LoVo (cell line): ENCODE measurements around the gene SGIP1.

Source experiments
- DNase-seq: peaks from one replicate; pipeline ENCODE4 v3.0.0-alpha.2; 2016; ENCODE audit warnings: low spot score

Gene SGIP1

DNA sequence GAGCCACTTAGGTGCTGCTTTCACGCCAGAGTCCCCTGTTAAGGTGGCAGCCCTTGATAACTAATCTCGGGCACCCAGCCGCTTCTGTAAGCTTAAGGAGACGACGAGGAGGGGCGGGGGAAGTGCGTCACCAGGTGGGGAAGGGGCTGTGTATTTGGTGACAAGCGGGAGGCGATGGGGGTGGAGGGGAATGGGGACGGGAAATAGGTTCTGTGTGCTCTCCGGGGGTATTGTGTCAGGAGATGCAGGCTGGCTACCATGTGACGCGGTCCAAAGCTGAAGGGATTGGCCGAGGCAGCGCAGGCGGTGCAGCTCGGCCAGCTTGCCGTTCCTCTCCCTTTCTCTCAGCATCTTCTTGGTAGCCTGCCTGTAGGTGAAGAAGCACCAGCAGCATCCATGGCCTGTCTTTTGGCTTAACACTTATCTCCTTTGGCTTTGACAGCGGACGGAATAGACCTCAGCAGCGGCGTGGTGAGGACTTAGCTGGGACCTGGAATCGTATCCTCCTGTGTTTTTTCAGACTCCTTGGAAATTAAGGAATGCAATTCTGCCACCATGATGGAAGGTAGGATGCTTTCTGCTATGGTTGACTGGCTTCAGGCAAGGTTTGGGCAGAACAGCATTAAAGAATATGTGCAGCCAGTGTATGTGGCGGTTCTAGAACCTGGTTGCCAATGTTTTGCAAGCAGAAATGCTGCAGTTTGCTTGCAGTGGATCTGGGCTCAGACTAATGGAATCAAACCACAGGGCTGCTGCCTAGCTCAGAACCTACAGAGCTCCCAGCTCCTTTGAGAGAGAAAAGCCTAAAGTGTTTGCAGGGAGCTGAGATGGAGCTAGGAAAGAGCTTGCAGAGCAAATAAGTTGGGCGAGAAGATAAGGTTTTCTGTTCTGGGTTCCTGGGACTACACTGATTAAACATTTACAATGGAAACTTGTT, at the start of gene SGIP1:
SGIP1 (plus strand) TSS at position 350 of the 937 bp plus-strand sequence; CDS start at position 556, 206 bp downstream.
- no peak for DNase-seq

DNA sequence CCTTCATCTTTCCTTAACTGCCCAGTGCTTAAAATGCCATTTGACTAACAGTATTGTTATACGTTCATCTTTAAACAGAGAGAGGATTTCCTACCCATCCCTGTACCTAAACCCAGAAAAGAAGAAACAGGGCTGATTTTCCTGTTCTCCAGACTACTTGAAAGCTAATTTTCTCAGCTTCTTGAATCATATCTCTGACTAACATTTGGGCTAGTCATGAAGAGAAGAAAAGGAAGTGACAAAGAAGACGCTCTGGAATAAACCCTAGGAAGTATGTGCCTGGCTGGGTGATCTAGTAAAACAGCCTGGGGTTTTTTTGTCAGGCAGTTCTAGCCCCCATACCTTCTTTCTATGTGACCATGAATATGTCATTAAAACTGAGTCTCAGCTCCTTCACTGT, 44.8 kb upstream of the SGIP1 start:
- no peak for DNase-seq

GRCh38 chr1:66489972-66490601, 43.9 kb upstream of the SGIP1 start:
- no peak for DNase-seq

DNA sequence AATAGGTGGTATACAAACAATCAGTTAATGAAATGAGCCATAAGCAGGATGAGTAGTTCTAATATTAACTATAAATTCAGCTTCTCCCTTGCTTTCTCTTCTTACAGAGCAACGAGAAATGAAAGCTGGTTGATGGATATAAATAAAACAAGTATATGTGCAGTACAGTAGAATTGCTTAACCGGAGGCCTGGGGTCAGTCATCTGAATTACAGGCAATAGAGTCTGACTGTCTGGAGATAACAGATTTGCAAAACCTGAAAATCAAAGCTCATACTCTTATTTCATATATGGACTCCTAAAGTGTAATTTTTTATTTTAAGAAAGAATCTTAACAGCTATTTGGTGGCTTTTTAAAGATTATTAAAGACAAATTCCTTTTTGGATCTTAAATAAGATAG, 43.1 kb upstream of the SGIP1 start:
- no peak for DNase-seq

GRCh38 chr1:66492424-66492823, 41.5 kb upstream of the SGIP1 start:
- no peak for DNase-seq

- DNase-seq = no peak
Measured at GRCh38 chr1:66493731-66494130, 40.2 kb upstream of the SGIP1 start.

GRCh38 chr1:66494482-66494881, 39.5 kb upstream of the SGIP1 start:
- DNase-seq = no peak

- DNase-seq = no peak
Measured at GRCh38 chr1:66495495-66495894, 38.5 kb upstream of the SGIP1 start.

DNA sequence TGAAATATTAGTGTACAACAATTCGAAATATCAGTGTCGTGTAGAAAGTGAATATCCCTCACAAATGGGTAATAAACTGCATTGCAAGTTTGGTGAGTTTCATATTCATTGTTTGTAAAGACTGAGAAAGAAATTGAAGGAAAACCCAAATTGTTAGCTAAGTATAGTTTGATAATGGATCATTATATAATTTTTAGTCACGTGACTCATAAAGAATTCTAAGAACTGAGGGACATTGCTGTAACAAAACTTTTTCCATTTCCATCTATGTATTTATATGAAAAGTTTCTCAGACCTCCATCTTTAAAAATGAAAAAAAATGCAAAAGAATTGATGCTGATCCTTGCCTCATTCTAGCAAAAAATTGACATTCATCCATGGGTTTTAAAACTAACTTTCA, 36.0 kb upstream of the SGIP1 start:
- no peak for DNase-seq

DNA sequence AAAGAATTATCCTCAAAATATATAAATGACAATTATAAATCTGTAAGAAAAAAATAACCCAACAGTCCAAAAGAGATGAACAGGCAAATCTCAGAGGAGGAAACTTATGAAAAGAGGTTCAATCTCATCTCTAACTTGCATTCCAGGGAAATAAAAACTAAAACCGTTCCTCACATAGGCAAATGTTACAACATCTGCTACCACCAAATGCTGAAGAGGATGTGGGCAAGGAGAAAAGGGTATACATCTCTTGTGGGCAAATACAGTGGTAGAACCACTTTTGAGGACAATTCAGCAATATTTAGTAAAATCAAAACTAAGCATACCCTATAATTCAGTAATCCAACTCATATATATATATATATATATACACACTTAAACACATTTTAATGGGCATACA, 33.7 kb upstream of the SGIP1 start:
- no peak for DNase-seq

DNA sequence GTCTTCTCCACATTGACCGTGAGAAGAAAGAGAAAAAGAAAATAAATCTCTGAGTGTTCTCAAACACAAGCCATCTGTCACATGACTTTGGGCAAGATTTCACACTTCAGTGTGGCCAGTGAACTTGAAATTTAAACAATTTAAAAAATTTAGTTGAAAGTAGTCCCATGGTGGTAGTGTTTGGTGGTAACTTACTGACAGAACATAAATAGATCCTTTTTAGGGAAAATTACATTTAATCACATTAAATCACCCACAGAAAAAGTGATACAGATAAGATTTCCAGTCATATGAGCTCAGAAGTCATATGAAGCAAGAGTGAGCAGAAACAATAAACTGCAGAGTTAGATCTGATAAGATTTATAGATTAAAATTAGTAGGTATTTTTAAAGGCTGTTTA, 31.9 kb upstream of the SGIP1 start:
- no peak for DNase-seq

- peak; percentile 52 for DNase-seq
Measured at GRCh38 chr1:66503841-66504470, 30.0 kb upstream of the SGIP1 start.

DNA sequence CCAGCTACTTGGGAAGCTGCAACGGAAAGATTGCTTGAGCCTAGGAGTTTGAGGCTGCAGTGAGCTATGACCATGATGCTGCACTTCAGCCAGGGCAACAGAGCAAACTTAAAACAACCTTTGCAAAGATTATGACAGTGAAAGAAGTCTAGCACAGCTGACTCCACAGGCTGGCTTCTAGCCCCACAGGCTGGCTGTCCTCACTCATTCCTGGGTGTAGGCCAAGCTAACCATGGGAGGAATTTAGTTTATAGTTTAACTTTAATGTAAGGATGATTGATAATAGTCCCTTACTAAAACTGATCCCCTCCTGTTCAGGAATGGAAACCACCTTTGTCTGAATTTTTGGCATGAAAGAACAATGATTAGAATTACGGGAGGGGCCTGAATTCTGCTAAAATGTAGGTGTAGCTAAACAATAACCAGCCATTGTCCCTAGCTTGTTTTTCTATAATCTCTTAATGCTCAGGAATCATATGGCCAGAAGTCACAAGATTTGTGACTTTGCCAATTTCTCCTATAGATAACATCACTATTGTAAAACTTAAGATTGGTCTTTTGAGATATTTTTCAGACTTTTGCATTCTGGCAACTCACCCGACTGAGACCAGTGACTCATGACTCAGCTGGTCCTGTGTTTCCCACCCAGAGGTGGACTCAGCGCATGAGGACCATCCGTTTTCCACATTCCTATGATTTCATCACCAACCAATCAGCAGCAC, 28.1 kb upstream of the SGIP1 start:
- no peak for DNase-seq

- no peak for DNase-seq
Measured at GRCh38 chr1:66506393-66506687, 27.6 kb upstream of the SGIP1 start.

GRCh38 chr1:66506991-66507390, 27.0 kb upstream of the SGIP1 start:
- DNase-seq = no peak

- DNase-seq = no peak
Measured at GRCh38 chr1:66510407-66510806, 23.5 kb upstream of the SGIP1 start.

GRCh38 chr1:66511118-66511517, 22.8 kb upstream of the SGIP1 start:
- DNase-seq = no peak

- DNase-seq = no peak
Measured at GRCh38 chr1:66517959-66518358, 16.0 kb upstream of the SGIP1 start.

GRCh38 chr1:66518654-66519053, 15.3 kb upstream of the SGIP1 start:
- no peak for DNase-seq

DNA sequence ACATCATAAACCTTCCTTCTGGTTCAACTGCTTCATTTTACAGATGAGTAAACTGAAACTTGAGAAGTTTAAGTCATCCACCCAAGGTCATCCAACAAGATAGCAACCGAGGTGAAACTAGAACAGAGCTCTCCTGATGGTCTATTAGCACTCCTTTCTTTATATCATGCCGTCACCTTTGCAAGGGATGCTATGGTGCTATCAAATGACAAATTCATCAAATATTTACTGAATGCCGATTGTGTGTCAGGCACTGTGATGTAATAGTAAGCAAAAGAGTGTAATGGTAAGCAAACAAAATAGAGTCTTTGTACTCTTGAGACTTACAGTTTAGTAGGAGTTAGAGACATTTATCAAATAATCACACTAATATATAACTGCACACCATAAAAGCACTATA, 14.0 kb upstream of the SGIP1 start:
- DNase-seq = no peak

- no peak for DNase-seq
Measured at GRCh38 chr1:66520655-66521054, 13.3 kb upstream of the SGIP1 start.

DNA sequence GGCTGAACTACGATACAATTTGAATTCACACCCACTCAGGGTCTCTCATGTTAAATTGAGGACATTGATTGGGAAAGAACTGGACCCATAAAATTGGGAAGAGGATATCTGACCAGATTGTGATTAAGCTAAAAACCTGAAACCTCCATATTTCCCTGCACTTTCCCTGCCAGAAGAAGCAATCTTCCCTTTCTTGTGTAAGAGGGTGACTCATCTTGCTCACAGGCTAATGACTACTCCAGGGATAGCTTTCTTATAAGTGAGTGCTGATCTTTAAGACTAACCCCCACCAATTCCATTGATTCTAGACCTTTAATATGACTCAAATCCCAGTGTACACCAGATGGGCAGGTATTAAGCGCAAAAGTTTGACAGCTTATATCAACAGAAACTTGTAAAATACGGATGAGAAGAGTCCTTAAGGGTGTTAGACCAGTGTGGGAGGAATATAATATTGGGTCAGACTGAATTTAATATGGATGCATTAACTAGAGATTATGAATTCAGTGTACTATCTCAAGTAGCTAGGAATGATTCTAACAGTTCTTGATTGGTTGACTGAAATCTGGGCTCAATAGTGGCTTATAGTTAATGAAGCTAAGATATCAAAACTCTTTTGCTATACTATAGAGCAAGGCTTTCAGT, 12.1 kb upstream of the SGIP1 start:
- DNase-seq = no peak
